Activated CD8-positive, alpha-beta T cell treated with anti-CD3 and anti-CD28 coated beads for 36 hours (primary cell): ENCODE data around the gene BBIP1. TPM values are rescaled to one million over a fixed set of nuclear protein-coding genes. Genes with fewer than 3 reads are reported as not detected.

Experiments
- ATAC-seq: fragments of 200-7000 bp; cut with Tn5 transposase; one replicate; pipeline ENCODE4 v1.10.0; 2021; ENCODE audit warnings: mild to moderate bottlenecking, moderate library complexity
- CTCF ChIA-PET: fragments of 350-600 bp; sonication (Branson Sonifier 250); formaldehyde crosslinking; loops from one replicate; lab custom pipeline; 2021; ENCODE audit warnings: antibody characterized with exemption; lab: Charles Lee
- POLR2A ChIA-PET: fragments of 350-600 bp; sonication (Branson Sonifier 250); formaldehyde crosslinking; loops from one replicate; lab custom pipeline; 2021; ENCODE audit warnings: antibody characterized with exemption; lab: Charles Lee
- DNase-seq: peaks from one replicate; pipeline ENCODE4 v3.0.0-alpha.2; 2020
- H3K27ac Mint-ChIP-seq: one replicate; pipeline ENCODE4 v1.8.0; 2021; ENCODE audit warnings: mild to moderate bottlenecking, mixed read lengths
- H3K27me3 Mint-ChIP-seq: one replicate; pipeline ENCODE4 v1.8.0; 2021; ENCODE audit warnings: mixed read lengths
- H3K36me3 Mint-ChIP-seq: one replicate; pipeline ENCODE4 v1.8.0; 2021; ENCODE audit warnings: low read depth, mixed read lengths
- H3K4me1 Mint-ChIP-seq: one replicate; pipeline ENCODE4 v1.8.0; 2021; ENCODE audit warnings: low read depth, mixed read lengths
- H3K4me3 Mint-ChIP-seq: one replicate; pipeline ENCODE4 v1.8.0; 2021; ENCODE audit warnings: mild to moderate bottlenecking, moderate library complexity, mixed read lengths
- H3K9me3 Mint-ChIP-seq: one replicate; pipeline ENCODE4 v1.8.0; 2021; ENCODE audit warnings: mixed read lengths
- CTCF ChIP-seq: fragments of 200-600 bp; IDR thresholded peaks from one replicate; pipeline ENCODE4 v1.8.0; 2022; ENCODE audit warnings: antibody characterized with exemption, mild to moderate bottlenecking
- intact Hi-C: fragments of 100-400 bp; cut with micrococcal nuclease; formaldehyde crosslinking; loops from one replicate; pipeline ENCODE4 v1.10.0; 2022
- total RNA-seq, 2 experiments: library from RNA; stranded (reverse); gene quantifications; one replicate each; pipeline ENCODE4 v1.2.3, GENCODE V29; 2021

The BBIP1 gene
- total RNA-seq, 2 experiments from 2014 or later = 41.2 to 44.4 TPM

- Mint-ChIP-seq H3K4me3 (no peak overlapping the region), H3K4me1 (peaks cover 26% of the 10 kb centered on the region)
These were observed 38.6 kb upstream of the BBIP1 start for GRCh38 chr10:110957606-110958005.

GRCh38 chr10:110951381-110951780, 32.4 kb upstream of the BBIP1 start:
- TF ChIP-seq CTCF = no peak
- DNase-seq (no peak), ATAC-seq (no peak)
- intact Hi-C loops = no loop called here
- Mint-ChIP-seq H3K9me3 (peaks cover 9% of the 10 kb centered on the region), H3K4me3 (no peak overlapping the region), H3K4me1 (peaks cover 18% of the 10 kb centered on the region), H3K27ac (no peak overlapping the region), H3K27me3 (no peaks in the 10 kb centered on the region), H3K36me3 (peaks cover 39% of the 10 kb centered on the region)
- ChIA-PET POLR2A (no interaction called here), CTCF (no interaction called here)

More at GRCh38 chr10:110957606-110958005, 38.6 kb upstream of the BBIP1 start:
- intact Hi-C loops = no loop called here
- ATAC-seq (no peak), DNase-seq (no peak)
- ChIA-PET POLR2A (no interaction called here), CTCF (interaction anchor here (0.9 kb wide), 1 partner anchor 45 kb away, joined by 4 read pairs; no protein-coding TSS in a partner anchor)
- Mint-ChIP-seq H3K9me3 (peaks cover 4% of the 10 kb centered on the region), H3K36me3 (peaks cover 12% of the 10 kb centered on the region), H3K27ac (no peak overlapping the region), H3K27me3 (no peaks in the 10 kb centered on the region)
- no peak for TF ChIP-seq CTCF

- Mint-ChIP-seq H3K9me3 (peaks cover 14% of the 10 kb centered on the region), H3K27ac (no peak overlapping the region), H3K36me3 (peaks cover 55% of the 10 kb centered on the region), H3K4me3 (no peak overlapping the region), H3K4me1 (peaks cover 42% of the 10 kb centered on the region), H3K27me3 (no peaks in the 10 kb centered on the region)
- ATAC-seq = no peak
- intact Hi-C loops = no loop called here
- ChIA-PET POLR2A (interaction anchor here (0.6 kb wide), 1 partner anchor 93 kb away, joined by 3 read pairs; no protein-coding TSS in a partner anchor), CTCF (no interaction called here)
- no peak for TF ChIP-seq CTCF
- DNase-seq = no peak
These were observed 28.1 kb upstream of the BBIP1 start for GRCh38 chr10:110947061-110947595.

- intact Hi-C loops = no loop called here
- ChIA-PET POLR2A (interaction anchor here (0.6 kb wide), 3 partner anchors 44 to 279 kb away, joined by 3 to 5 read pairs (median 3); no protein-coding TSS in a partner anchor), CTCF (no interaction called here)
- ATAC-seq = no peak
- Mint-ChIP-seq H3K4me3 (no peak overlapping the region), H3K27me3 (no peaks in the 10 kb centered on the region), H3K4me1 (peaks cover 42% of the 10 kb centered on the region), H3K9me3 (peaks cover 14% of the 10 kb centered on the region), H3K27ac (no peak overlapping the region), H3K36me3 (peaks cover 54% of the 10 kb centered on the region)
- TF ChIP-seq CTCF = no peak
- no peak for DNase-seq
These were observed 27.5 kb upstream of the BBIP1 start for GRCh38 chr10:110946496-110946895.

- CTCF ChIA-PET = interaction anchor here (1.3 kb wide), 1 partner anchor 23 kb away, joined by 4 read pairs; no protein-coding TSS in a partner anchor
- intact Hi-C loops = no loop called here
- POLR2A ChIA-PET = interaction anchor here (0.9 kb wide), 1 partner anchor 31 kb away, joined by 3 read pairs; no protein-coding TSS in a partner anchor
These were observed 25.9 kb upstream of the BBIP1 start for GRCh38 chr10:110944792-110945396.

More at GRCh38 chr10:110944792-110945396, 25.9 kb upstream of the BBIP1 start:
- H3K4me1 Mint-ChIP-seq = peaks cover 50% of the 10 kb centered on the region
- ATAC-seq = no peak
- no peak for DNase-seq
- no peak for TF ChIP-seq CTCF
- H3K9me3 Mint-ChIP-seq = peaks cover 16% of the 10 kb centered on the region
- H3K4me3 Mint-ChIP-seq = no peak overlapping the region
- H3K27ac Mint-ChIP-seq = no peak overlapping the region
- H3K27me3 Mint-ChIP-seq = no peaks in the 10 kb centered on the region
- peaks cover 63% of the 10 kb centered on the region for H3K36me3 Mint-ChIP-seq
